Measurements from ENCODE around the gene CEPT1.

DNA sequence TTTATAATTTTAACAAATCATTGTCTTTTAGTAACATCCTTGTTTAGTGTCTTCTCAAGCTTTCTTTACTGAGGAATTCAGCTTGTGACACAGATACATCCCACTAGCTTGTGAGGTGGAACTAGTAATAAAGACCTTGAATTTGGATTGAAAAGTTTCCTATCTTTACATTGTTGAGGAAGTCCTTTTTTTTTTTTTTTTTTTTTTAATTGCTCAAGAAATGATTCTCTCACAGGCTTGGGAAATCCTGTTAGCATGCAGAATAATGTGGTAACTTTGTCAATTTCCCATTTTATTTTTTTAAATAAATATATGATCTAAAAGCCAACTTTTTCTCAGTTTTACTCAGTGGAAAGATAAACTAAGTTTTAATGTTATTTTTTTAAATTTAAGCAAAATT lies 44.6 kb downstream of the CEPT1 start:
- no peak for TF ChIP-seq CTCF (conservative IDR thresholded peaks at IDR 0.05 in 1 of 2, IDR thresholded peaks at IDR 0.05 in 1 of 2; ENCODE audit: low read depth in 1 of 2, low read length in 2 of 2)
- no peak for TF ChIP-seq EZH2 (IDR thresholded peaks at IDR 0.05; ENCODE audit: low read length, missing control alignments)

Measured in fibroblast of lung (primary cell).